Smooth muscle cell (in vitro differentiated cells): ENCODE results near the gene JCHAIN. TPM values are rescaled to one million over a fixed set of nuclear protein-coding genes. Genes with fewer than 3 reads are reported as not detected.
"Not testable (repeated sequence)": the region's sequence is repeated elsewhere in the genome, so short reads cannot be mapped to it uniquely, and the experiment has no call there.

Experiments
- DNase-seq: peaks from one replicate; lab custom pipeline; 2025; ENCODE audit not compliant: unreplicated experiment; lab: John Stamatoyannopoulos, UW
- H2AFZ ChIP-seq: fragments of 200-600 bp; sonication (generic); 2 replicates; pipeline ENCODE4 v1.6.0; 2016; ENCODE audit warnings: antibody characterized with exemption, low read depth, mild to moderate bottlenecking
- H3F3A ChIP-seq: fragments of 200-600 bp; sonication (generic); 2 replicates; pipeline ENCODE4 v1.6.0; 2017; ENCODE audit warnings: antibody characterized with exemption, low read depth
- H3K27ac ChIP-seq: fragments of 200-600 bp; sonication (generic); 2 replicates; pipeline ENCODE4 v1.5.1; 2016; ENCODE audit warnings: low read depth, mild to moderate bottlenecking
- H3K27me3 ChIP-seq: fragments of 200-600 bp; sonication (generic); 2 replicates; pipeline ENCODE4 v1.6.1; 2016; ENCODE audit warnings: low read depth, mild to moderate bottlenecking
- H3K36me3 ChIP-seq: fragments of 200-600 bp; sonication (generic); 2 replicates; pipeline ENCODE4 v1.5.1; 2016; ENCODE audit warnings: low read depth
- H3K4me1 ChIP-seq: fragments of 200-600 bp; sonication (generic); 2 replicates; pipeline ENCODE4 v1.5.1; 2016; ENCODE audit warnings: low read depth
- H3K4me2 ChIP-seq: fragments of 200-600 bp; sonication (generic); 2 replicates; pipeline ENCODE4 v1.6.0; 2016; ENCODE audit warnings: mild to moderate bottlenecking
- H3K4me3 ChIP-seq: fragments of 200-600 bp; sonication (generic); 2 replicates; pipeline ENCODE4 v1.5.1; 2016; ENCODE audit warnings: mild to moderate bottlenecking
- H3K79me2 ChIP-seq: fragments of 200-600 bp; sonication (generic); 2 replicates; pipeline ENCODE4 v1.6.0; 2016; ENCODE audit warnings: low read depth, mild to moderate bottlenecking
- H3K9ac ChIP-seq: fragments of 200-600 bp; sonication (generic); 2 replicates; pipeline ENCODE4 v1.6.0; 2016; ENCODE audit warnings: low read depth
- H3K9me3 ChIP-seq: fragments of 200-600 bp; sonication (generic); replicated peaks from 2 replicates; pipeline ENCODE4 v1.5.1; 2016; ENCODE audit warnings: low read depth
- H4K20me1 ChIP-seq: fragments of 200-600 bp; sonication (generic); 2 replicates; pipeline ENCODE4 v1.6.0; 2016; ENCODE audit warnings: low read depth
- CTCF ChIP-seq: fragments of 200-600 bp; sonication (generic); IDR thresholded peaks from 2 replicates; pipeline ENCODE4 v1.5.1; 2017; ENCODE audit warnings: borderline replicate concordance, mild to moderate bottlenecking, antibody characterized with exemption; ENCODE audit not compliant: insufficient read depth, poor library complexity, severe bottlenecking
- WGBS: methylation state at CpG from one replicate; pipeline ENCODE4 v1.1.7; 2016; ENCODE audit warnings: low lambda C conversion rate; 5-methylcytosine and 5-hydroxymethylcytosine counted together
- polyA plus RNA-seq: library from polyadenylated mRNA; unstranded; fragments of >200 nt; fragmentation: Nextera tagmentation; extraction: Ambion mirVana; gene quantifications from 2 replicates; pipeline ENCODE4 v1.2.1, GENCODE V29; 2016
- total RNA-seq: library from RNA; depleted of rRNA; stranded (reverse); fragments of >200 nt; gene quantifications from 2 replicates; pipeline ENCODE4 v1.2.3, GENCODE V29; 2014

JCHAIN gene
- total and polyA plus RNA-seq, 2 experiments from 2014 or later: not detected

GRCh38 chr4:70687392-70687791 is 21.1 kb upstream of the JCHAIN start:
- H3K27ac ChIP-seq: peak overlapping the region; percentile 92
- H3K4me3 ChIP-seq: peak overlapping the region; percentile 65
- peaks cover 3% of the 10 kb centered on the region for H3K27me3 ChIP-seq
- peaks cover 8% of the 10 kb centered on the region for H3F3A ChIP-seq
- no peaks in the 10 kb centered on the region for H3K36me3 ChIP-seq
- H3K79me2 ChIP-seq: peaks cover 35% of the 10 kb centered on the region
- peaks cover 20% of the 10 kb centered on the region for H4K20me1 ChIP-seq
- no peak for DNase-seq
- 85% methylated on average over 13 of the region's 13 CpGs for WGBS
- H3K9me3 ChIP-seq: no peaks in the 10 kb centered on the region
- peaks cover 21% of the 10 kb centered on the region for H3K4me1 ChIP-seq
- H3K9ac ChIP-seq: peak overlapping the region; percentile 86
- peak overlapping the region; percentile 95 for H3K4me2 ChIP-seq
- TF ChIP-seq CTCF: no peak
- peak overlapping the region; percentile 93 for H2AFZ ChIP-seq

- not testable (repeated sequence) for DNase-seq, H3K4me1 ChIP-seq, H3K79me2 ChIP-seq, H3K4me2 ChIP-seq, H4K20me1 ChIP-seq, H3K9ac ChIP-seq, H3F3A ChIP-seq, H3K36me3 ChIP-seq, H3K9me3 ChIP-seq, H3K27me3 ChIP-seq, H3K4me3 ChIP-seq, H3K27ac ChIP-seq, H2AFZ ChIP-seq
- 94% methylated on average over 3 of the region's 3 CpGs for WGBS
These were observed 15.8 kb upstream of the JCHAIN start for GRCh38 chr4:70682142-70682541.

DNA sequence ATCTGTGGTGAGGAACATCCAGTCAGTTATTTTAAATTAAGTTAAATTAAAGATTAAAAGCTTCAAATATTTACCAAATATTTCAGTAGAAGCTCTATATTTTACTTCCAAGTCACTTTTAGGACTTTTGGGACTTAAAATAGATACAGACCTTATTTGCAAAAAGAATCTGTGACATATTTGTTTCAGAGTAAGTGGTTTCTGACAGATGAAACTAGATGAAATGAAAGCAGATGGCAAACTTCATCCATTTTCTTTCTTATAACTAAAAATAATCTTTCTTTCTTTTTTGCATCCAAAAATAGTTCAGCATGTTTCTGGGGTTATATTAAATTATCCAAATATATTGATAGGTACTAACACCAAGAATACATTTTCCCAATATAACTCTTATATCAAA is 15.4 kb upstream of the JCHAIN start:
- no peak for DNase-seq

GRCh38 chr4:70680934-70681333 is 14.6 kb upstream of the JCHAIN start:
- Histone ChIP-seq H3K4me2 (no peak overlapping the region), H3K4me1 (no peaks in the 10 kb centered on the region), H3K27ac (no peak overlapping the region), H3K9ac (no peak overlapping the region), H3K36me3 (no peaks in the 10 kb centered on the region), H2AFZ (no peak overlapping the region), H3K9me3 (no peaks in the 10 kb centered on the region), H3K4me3 (no peak overlapping the region), H3F3A (no peaks in the 10 kb centered on the region), H3K27me3 (peaks cover 3% of the 10 kb centered on the region), H3K79me2 (no peaks in the 10 kb centered on the region), H4K20me1 (no peaks in the 10 kb centered on the region)
- no peak for TF ChIP-seq CTCF
- DNase-seq: no peak

More for the DNA sequence above, 15.4 kb upstream of the JCHAIN start:
- H4K20me1 ChIP-seq: no peaks in the 10 kb centered on the region
- TF ChIP-seq CTCF: no peak
- H3K36me3 ChIP-seq: no peaks in the 10 kb centered on the region
- no peaks in the 10 kb centered on the region for H3K4me1 ChIP-seq
- no peak overlapping the region for H2AFZ ChIP-seq
- no peaks in the 10 kb centered on the region for H3K9me3 ChIP-seq
- no peaks in the 10 kb centered on the region for H3F3A ChIP-seq
- H3K4me2 ChIP-seq: no peak overlapping the region
- no peaks in the 10 kb centered on the region for H3K79me2 ChIP-seq
- H3K27me3 ChIP-seq: peaks cover 3% of the 10 kb centered on the region
- no peak overlapping the region for H3K9ac ChIP-seq
- no peak overlapping the region for H3K4me3 ChIP-seq
- H3K27ac ChIP-seq: no peak overlapping the region
